ENCODE data around the gene NSD1.

GRCh38 chr5:177123789-177124485 lies 9.6 kb upstream of the NSD1 start:
- no peak for TF ChIP-seq CTCF (IDR thresholded peaks at IDR 0.05)
- TF ChIP-seq POLR2A (IDR thresholded peaks at IDR 0.05) = no peak
